Effector memory CD4-positive, alpha-beta T cell (primary cell): ENCODE data around the gene ANKLE2.
"Not testable (repeated sequence)": the region's sequence is repeated elsewhere in the genome, so short reads cannot be mapped to it uniquely, and the experiment has no call there.

ENCODE experiments used
- DNase-seq, 3 donors: peaks; one replicate each; pipeline ENCODE4 v3.0.0-alpha.2; 2020
- H3K27ac ChIP-seq: 2 replicates; pipeline ENCODE4 v1.7.0; 2013; ENCODE audit warnings: mild to moderate bottlenecking, low read length, moderate library complexity; ENCODE audit not compliant: insufficient read depth, poor library complexity, severe bottlenecking
- H3K27me3 ChIP-seq: replicated peaks from 2 replicates; pipeline ENCODE4 v1.7.0; 2013; ENCODE audit warnings: mild to moderate bottlenecking, low read length; ENCODE audit not compliant: insufficient read depth, control insufficient read depth, poor library complexity, severe bottlenecking
- H3K36me3 ChIP-seq: 2 replicates; pipeline ENCODE4 v1.7.0; 2013; ENCODE audit warnings: mild to moderate bottlenecking, low read length, moderate library complexity; ENCODE audit not compliant: control insufficient read depth, insufficient read depth
- H3K4me1 ChIP-seq: 2 replicates; pipeline ENCODE4 v1.7.0; 2013; ENCODE audit warnings: low read length, mild to moderate bottlenecking; ENCODE audit not compliant: control insufficient read depth, insufficient read depth, poor library complexity, severe bottlenecking
- H3K4me3 ChIP-seq: 2 replicates; pipeline ENCODE4 v1.7.0; 2013; ENCODE audit warnings: low read length, low read depth, mild to moderate bottlenecking; ENCODE audit not compliant: insufficient read depth, poor library complexity, severe bottlenecking
- H3K9me3 ChIP-seq: 2 replicates; pipeline ENCODE4 v1.7.0; 2013; ENCODE audit warnings: mild to moderate bottlenecking, low read length, moderate library complexity; ENCODE audit not compliant: control insufficient read depth

Gene ANKLE2

GRCh38 chr12:132771126-132771838, 9.7 kb upstream of the ANKLE2 start:
- peak overlapping the region; percentile 68 for H3K27ac ChIP-seq
- H3K27me3 ChIP-seq: no peaks in the 10 kb centered on the region
- no peaks in the 10 kb centered on the region for H3K9me3 ChIP-seq
- DNase-seq: peak; percentile 20 to 49 (median 23)
- peaks cover 15% of the 10 kb centered on the region for H3K4me1 ChIP-seq
- H3K36me3 ChIP-seq: peaks cover 33% of the 10 kb centered on the region
- H3K4me3 ChIP-seq: peak overlapping the region; percentile 22

- no peak overlapping the region for H3K27ac ChIP-seq
Measured at GRCh38 chr12:132766380-132767085, 4.9 kb upstream of the ANKLE2 start.

GRCh38 chr12:132765361-132765760, 3.7 kb upstream of the ANKLE2 start:
- Histone ChIP-seq H3K36me3 (no peaks in the 10 kb centered on the region), H3K27me3 (no peaks in the 10 kb centered on the region), H3K27ac (no peak overlapping the region), H3K4me1 (peaks cover 7% of the 10 kb centered on the region), H3K4me3 (no peak overlapping the region), H3K9me3 (no peaks in the 10 kb centered on the region)
- DNase-seq: no peak

More at GRCh38 chr12:132766380-132767085, 4.9 kb upstream of the ANKLE2 start:
- DNase-seq: no peak
- Histone ChIP-seq H3K4me1 (peaks cover 10% of the 10 kb centered on the region), H3K4me3 (no peak overlapping the region), H3K27me3 (no peaks in the 10 kb centered on the region), H3K9me3 (no peaks in the 10 kb centered on the region), H3K36me3 (no peaks in the 10 kb centered on the region)

GRCh38 chr12:132764231-132764630, 2.6 kb upstream of the ANKLE2 start:
- no peaks in the 10 kb centered on the region for H3K27me3 ChIP-seq
- no peaks in the 10 kb centered on the region for H3K36me3 ChIP-seq
- no peaks in the 10 kb centered on the region for H3K9me3 ChIP-seq
- H3K4me1 ChIP-seq: peaks cover 15% of the 10 kb centered on the region
- no peak overlapping the region for H3K27ac ChIP-seq
- no peak overlapping the region for H3K4me3 ChIP-seq
- no peak for DNase-seq

GRCh38 chr12:132761921-132762583, 420 bp upstream of the ANKLE2 start:
- H3K27me3 ChIP-seq: no peaks in the 10 kb centered on the region
- DNase-seq: peak; percentile 71 to 76 (median 74)

GRCh38 chr12:132759359-132759758, 2.3 kb downstream of the ANKLE2 start:
- Histone ChIP-seq H3K27ac (no peak overlapping the region), H3K9me3 (no peaks in the 10 kb centered on the region), H3K27me3 (no peaks in the 10 kb centered on the region), H3K4me3 (no peak overlapping the region), H3K4me1 (peaks cover 15% of the 10 kb centered on the region), H3K36me3 (peaks cover 4% of the 10 kb centered on the region)
- no peak for DNase-seq

More at GRCh38 chr12:132761921-132762583, 420 bp upstream of the ANKLE2 start:
- Histone ChIP-seq H3K4me3 (peak overlapping the region; percentile 64), H3K36me3 (no peaks in the 10 kb centered on the region), H3K27ac (peak overlapping the region; percentile 87), H3K9me3 (no peaks in the 10 kb centered on the region), H3K4me1 (peaks cover 15% of the 10 kb centered on the region)

GRCh38 chr12:132758825-132759224, 2.8 kb downstream of the ANKLE2 start:
- H3K27ac ChIP-seq, H3K4me3 ChIP-seq, H3K27me3 ChIP-seq, H3K36me3 ChIP-seq, DNase-seq, H3K9me3 ChIP-seq: not testable (repeated sequence)
- H3K4me1 ChIP-seq: peaks cover 15% of the 10 kb centered on the region

- Histone ChIP-seq H3K36me3 (peaks cover 36% of the 10 kb centered on the region), H3K9me3 (no peaks in the 10 kb centered on the region), H3K27ac (no peak overlapping the region), H3K4me3 (no peak overlapping the region), H3K4me1 (no peaks in the 10 kb centered on the region), H3K27me3 (no peaks in the 10 kb centered on the region)
- DNase-seq: no peak
Measured at GRCh38 chr12:132754160-132754932, 7.3 kb downstream of the ANKLE2 start.

- H3K36me3 ChIP-seq: peaks cover 42% of the 10 kb centered on the region
- H3K4me3 ChIP-seq, H3K9me3 ChIP-seq, H3K27me3 ChIP-seq, H3K27ac ChIP-seq, DNase-seq, H3K4me1 ChIP-seq: not testable (repeated sequence)
Measured at GRCh38 chr12:132753670-132754069, 8.0 kb downstream of the ANKLE2 start.
